Measurements from ENCODE around the gene SETX. TPM values are rescaled to one million over a fixed set of nuclear protein-coding genes. Genes with fewer than 3 reads are reported as not detected.

Gene SETX
- 65.9 and 90.1 TPM in 2 replicates for total RNA-seq

GRCh38 chr9:132354637-132355355, at the start of gene SETX:
TSS of gene SETX (minus strand) at chr9:132354986. CDS start at chr9:132349428, 5,558 bp downstream.

Other genes starting within 250 kb of the SETX start
- gene NTNG2, start 192.9 kb downstream of the SETX start, total RNA-seq, result 4.2 TPM in 2 replicates
- 7.4 and 11.0 TPM in 2 replicates for gene TTF1, start 51.9 kb upstream of the SETX start, total RNA-seq
- gene CFAP77, start 55.2 kb upstream of the SETX start, total RNA-seq, result 0.30 TPM in 1 of 2 replicates, not detected in the other
- gene BARHL1, start 227.6 kb upstream of the SETX start, total RNA-seq, result not detected in 2 replicates